Stromal cell of bone marrow (primary cell): ENCODE data around the gene COQ7.
A peak's percentile ranks its signal among the peaks of the same experiment; 100 is the strongest.

Experiments used
- DNase-seq: peaks from one replicate; pipeline ENCODE4 v3.0.0-alpha.2; 2012; ENCODE audit warnings: low read depth

COQ7 gene

GRCh38 chr16:19067349-19068236 is at the start of gene COQ7:
Gene COQ7 (plus strand): TSS chr16:19067614. CDS start chr16:19067665, 51 bp downstream.
- DNase-seq, result peak; percentile 100

- no peak for DNase-seq
Measured at GRCh38 chr16:19020689-19021088, 46.7 kb upstream of the COQ7 start.

GRCh38 chr16:19021747-19022146 is 45.7 kb upstream of the COQ7 start:
- DNase-seq, result no peak

GRCh38 chr16:19027416-19027815 is 40.0 kb upstream of the COQ7 start:
- DNase-seq, result no peak

GRCh38 chr16:19029980-19030379 is 37.4 kb upstream of the COQ7 start:
- DNase-seq, result no peak

- DNase-seq, result no peak
Measured at GRCh38 chr16:19031738-19032137, 35.7 kb upstream of the COQ7 start.

- DNase-seq, result no peak
Measured at GRCh38 chr16:19033761-19034160, 33.7 kb upstream of the COQ7 start.

- no peak for DNase-seq
Measured at GRCh38 chr16:19040400-19040799, 27.0 kb upstream of the COQ7 start.

- DNase-seq, result no peak
Measured at GRCh38 chr16:19044769-19045168, 22.6 kb upstream of the COQ7 start.

GRCh38 chr16:19046062-19046461 is 21.4 kb upstream of the COQ7 start:
- no peak for DNase-seq

GRCh38 chr16:19062706-19063105 is 4.7 kb upstream of the COQ7 start:
- no peak for DNase-seq

- DNase-seq, result no peak
Measured at GRCh38 chr16:19066988-19067348, 446 bp upstream of the COQ7 start.

- DNase-seq, result no peak
Measured at GRCh38 chr16:19068237-19068815, 912 bp downstream of the COQ7 start.

- DNase-seq, result peak; percentile 26
Measured at GRCh38 chr16:19071811-19072777, 4.7 kb downstream of the COQ7 start.

- no peak for DNase-seq
Measured at GRCh38 chr16:19073344-19073743, 5.9 kb downstream of the COQ7 start.

GRCh38 chr16:19073863-19074262 is 6.4 kb downstream of the COQ7 start:
- no peak for DNase-seq

GRCh38 chr16:19075511-19075910 is 8.1 kb downstream of the COQ7 start:
- DNase-seq, result no peak

- no peak for DNase-seq
Measured at GRCh38 chr16:19077879-19078278, 10.5 kb downstream of the COQ7 start.

- DNase-seq, result no peak
Measured at GRCh38 chr16:19083670-19084069, 16.3 kb downstream of the COQ7 start.

- no peak for DNase-seq
Measured at GRCh38 chr16:19084139-19084538, 16.7 kb downstream of the COQ7 start.

GRCh38 chr16:19084879-19085278 is 17.5 kb downstream of the COQ7 start:
- no peak for DNase-seq

GRCh38 chr16:19085679-19086200 is 18.3 kb downstream of the COQ7 start:
- DNase-seq, result no peak
